GM18873 (cell line): ENCODE measurements around the gene HMGXB3.

ENCODE experiments used
- ATAC-seq: cut with Tn5 transposase; IDR thresholded peaks from one replicate; pipeline ENCODE4 v1.9.1; 2021; ENCODE audit warnings: mild to moderate bottlenecking, moderate library complexity, moderate number of reproducible peaks; ENCODE audit not compliant: unreplicated experiment, low FRiP score

The HMGXB3 gene

DNA sequence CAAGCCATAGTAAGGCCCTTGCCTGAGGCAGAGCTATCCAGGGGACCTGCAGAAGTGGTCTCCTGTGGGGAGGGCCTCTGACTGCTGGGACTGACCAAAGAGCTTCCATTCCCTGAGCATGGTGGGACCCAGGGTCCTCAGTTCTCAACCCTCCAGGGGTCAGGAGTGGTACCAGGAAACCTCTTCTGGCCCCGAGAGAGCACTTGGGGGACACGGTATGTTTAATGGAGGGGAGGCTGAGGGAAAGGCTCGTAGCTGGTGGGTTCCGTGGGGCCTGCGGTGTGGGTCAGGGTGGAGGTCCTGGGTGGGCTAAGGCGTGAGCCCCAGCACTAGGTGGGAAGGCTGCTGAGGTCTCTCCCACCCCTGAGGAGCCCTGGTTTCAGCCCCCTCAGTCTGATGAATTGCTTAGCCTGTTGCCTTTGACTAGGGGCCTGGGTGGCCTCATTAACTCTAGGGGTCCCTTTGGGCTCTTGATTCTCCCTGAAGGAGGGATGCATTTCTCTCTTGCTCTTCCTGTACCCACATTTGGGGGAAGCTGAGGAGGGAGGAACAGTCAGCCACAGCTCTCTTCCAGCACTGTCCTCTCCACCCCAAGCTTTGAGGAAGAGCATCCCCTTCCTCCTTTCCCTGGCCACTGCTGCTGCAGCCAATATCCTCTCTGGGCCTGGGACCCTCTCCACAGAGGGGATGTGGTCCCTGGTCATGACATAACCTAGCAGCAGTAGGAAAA, 51.9 kb downstream of the HMGXB3 start:
- no peak for ATAC-seq

DNA sequence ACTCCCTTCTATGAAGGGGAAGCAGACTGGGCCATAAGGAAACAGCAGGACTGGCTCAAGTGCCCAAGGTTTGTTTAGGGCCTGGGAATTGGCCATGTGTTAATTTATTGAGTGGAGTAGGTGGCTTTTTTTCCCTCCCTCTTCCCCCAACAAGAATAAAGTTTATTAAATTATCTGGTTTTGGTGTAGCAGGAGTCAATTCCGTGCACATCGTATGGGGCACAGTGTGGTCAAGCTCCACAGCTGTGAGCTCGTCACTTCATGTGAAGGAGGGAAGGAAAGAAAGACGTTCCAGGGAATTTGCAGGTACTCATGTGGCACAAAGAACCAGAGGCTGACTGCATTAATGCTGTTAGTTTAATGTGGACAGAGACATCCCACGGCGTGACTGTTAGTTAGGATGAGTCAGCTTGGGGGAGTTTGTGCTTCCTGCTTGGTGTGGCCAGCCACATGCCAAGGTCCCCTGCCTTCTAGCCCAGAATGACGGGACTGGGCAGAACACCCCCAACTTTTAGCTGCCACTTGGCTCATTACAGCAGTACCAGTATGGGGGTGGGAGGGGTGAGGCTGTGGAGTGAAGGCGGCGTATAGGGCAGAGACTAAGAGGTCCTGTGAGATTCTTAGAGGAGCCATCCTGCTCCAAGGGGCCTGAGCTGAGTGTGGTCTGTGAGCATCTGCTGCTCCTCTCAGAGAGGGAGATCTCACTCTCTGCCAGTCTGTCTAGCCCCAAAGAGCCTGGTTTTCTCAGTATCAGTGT, 52.6 kb downstream of the HMGXB3 start:
- no peak for ATAC-seq

DNA sequence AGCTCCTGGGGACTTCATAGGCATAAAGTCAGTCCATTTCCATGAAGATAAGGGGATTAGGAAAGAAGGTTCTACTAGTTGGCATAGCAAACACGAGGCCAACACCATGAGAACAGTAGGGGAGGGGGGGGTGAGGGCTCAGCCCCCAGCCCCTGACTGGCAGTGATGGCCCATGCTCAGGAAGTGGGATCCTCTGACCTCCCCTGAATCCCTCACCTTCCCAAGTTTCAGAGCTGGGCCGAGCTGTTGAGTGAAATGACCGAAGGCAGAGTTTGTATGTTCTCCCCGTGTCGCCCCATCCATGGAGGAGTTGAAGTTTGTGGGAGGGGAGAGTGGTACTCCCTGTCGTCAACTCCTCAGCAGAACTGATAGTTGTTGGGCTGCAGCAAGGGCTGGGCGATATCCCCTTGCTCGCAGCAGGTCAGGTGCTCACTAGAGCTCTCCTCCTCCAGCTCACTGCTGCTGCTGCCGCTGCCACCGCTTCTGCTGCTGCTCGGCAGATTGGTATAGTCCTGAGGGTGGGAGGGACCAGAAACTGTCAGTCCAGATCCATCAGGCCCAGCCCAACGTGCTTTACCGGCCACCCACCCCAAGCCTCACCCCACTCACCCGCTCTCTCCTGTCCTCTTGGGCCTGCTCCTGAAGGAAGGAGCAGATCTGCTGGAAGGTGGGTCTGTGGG, 53.3 kb downstream of the HMGXB3 start:
- ATAC-seq = no peak

DNA sequence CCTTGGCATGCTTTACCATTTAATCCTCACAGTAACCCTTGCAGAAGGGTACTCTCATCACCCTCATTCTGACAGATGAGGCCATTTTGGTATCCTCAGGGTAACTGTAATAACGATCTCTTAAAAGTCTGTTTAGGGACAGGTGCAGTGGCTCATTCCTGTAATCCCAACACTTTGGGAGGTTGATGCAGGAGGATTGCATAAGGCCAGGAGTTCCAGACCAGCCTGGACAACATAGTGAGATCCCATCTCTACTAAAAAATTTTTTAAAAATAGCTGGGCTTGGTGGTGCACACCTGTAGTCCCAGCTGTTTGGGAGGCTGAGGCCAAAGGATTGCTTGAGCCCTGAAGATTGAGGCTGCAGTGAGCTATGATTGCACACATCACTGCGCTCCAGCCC, 54.0 kb downstream of the HMGXB3 start:
- no peak for ATAC-seq

DNA sequence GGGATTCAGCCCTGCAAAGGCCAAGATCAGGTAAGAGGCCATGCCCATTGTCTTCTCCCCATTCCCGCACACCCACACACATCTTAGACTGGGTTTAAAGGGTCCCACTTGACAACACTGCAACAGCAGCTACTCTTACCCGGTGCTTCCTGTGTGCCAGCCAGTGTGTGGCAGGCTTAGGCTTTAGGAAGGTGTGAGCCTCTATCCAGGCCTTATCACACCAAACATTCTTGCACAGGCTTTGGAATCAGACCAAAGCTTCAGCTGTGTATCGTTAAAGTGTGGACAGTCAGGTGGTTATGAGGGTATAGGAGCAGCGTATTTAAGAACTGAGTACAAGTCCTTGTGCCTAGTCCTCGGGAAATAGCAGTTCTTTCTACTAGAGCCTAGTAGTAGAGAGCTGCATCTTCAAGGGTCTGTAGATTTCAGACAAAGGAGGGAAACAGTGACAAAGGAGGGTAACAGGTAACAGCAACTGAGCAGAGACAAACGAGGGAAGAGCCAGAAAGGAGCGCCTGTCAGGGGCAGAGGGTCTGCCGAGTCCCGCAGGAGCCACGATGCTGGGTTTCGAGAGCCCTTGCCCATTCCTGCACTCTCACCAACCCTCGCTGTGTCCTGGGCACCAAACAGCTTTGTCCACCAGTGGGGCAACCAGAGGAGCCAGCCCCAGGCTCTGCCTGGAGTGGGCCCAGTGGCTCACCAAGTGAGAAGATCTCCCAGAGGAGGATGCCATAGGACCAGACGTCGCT, 55.0 kb downstream of the HMGXB3 start:
- no peak for ATAC-seq

DNA sequence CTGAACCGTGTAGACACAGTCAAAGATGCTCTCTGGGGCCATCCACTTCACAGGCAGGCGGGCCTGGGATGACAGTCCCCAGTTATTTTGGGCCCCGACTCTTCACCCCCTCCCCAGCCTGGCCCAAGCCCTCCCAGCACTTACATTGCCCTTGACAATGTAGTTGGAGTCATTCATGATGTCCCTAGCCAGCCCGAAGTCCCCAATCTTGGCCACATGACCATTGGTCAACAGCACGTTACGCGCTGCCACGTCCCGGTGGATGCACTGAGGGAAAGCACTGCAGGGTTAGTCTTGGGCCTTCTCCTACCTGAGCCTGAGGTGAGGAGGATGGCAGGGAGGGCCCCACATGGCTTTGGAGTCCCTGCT, 55.5 kb downstream of the HMGXB3 start:
- no peak for ATAC-seq

DNA sequence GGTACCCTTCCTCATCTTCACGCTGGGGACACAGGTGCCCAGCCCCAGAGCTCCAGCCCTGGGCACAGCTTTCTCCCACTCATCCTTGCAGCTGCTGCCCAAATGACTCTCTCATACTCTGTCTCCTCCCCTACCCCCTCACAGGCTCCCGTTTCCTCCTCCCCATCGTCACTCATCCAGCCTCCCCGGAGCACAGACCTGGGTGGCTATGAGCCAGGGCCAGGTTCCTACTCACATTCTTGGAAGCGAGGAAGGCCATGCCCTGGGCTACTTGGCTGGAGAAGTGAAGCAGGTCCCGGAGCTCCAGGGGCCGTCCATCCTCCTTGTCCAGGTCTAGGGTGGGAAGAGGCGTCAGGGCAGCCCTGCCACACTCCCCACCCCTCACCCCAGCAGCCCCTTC, 56.5 kb downstream of the HMGXB3 start:
- ATAC-seq = no peak

DNA sequence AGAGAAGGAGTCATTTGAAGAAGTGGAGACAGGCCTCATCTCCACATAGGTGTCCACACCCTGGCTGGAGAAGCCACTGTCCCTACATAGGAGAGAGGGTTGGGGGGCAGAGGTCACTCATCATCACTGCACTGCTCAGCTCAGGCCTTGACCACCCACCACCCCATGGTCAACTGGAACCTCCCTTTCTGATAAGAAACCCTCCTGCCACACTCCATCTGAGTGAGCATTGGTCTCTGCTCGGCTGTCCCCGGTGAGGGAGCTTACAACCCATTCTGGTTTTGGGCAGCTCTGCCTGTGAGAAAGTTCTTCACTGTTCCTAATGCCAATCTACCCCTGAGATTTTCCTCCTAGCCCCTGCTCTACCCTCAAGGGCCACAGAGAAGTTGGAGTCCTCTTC, 57.0 kb downstream of the HMGXB3 start:
- ATAC-seq = no peak

DNA sequence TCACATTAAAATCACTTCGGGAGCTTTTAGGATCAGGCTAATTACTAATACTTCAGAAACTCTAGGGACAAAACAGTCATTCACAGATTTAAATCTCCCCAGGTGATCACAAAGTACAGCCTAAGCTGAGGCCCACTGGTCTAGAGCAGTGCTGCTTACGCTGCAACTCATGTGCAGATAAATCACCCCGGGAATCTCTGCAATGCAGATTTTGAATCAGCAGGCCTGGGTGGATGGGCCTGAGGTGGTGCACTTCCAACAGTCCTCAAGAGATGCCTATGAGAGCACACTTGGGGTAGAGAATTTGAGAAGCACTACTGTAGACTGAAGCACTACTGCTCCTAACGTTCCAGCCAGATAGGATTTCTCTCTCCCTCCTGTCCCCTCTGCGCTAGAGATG, 57.5 kb downstream of the HMGXB3 start:
- no peak for ATAC-seq

DNA sequence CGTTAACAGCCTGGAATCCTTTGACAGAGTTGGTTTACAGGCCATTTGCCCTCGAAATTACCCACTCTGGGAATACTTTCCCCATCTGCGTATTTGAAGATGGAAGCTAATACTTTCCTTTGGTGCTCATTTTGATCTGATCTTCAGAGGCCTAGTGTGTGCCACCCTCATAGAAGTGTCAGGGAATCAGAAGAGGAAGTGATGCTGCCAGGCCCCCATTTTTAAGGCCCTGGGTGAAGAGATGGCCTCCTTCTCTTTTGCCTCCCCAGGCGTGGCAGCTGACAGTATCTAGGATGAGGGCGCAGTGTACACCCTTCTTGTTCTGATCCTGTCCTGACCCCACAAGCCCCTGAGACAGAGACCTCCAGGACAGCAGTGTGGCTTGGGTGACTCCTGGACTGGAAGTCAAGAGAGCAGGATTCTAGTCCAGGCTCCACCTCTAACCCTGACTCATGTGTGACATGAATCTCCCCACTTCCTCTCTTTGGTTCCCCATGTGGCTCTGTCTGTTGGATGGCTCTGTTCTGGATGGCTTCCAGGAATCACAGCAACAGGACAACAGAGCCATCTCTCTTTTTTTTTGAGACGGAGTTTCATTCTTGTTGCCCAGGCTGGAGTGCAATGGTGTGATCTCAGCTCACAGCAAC, 58.1 kb downstream of the HMGXB3 start:
- ATAC-seq = no peak

DNA sequence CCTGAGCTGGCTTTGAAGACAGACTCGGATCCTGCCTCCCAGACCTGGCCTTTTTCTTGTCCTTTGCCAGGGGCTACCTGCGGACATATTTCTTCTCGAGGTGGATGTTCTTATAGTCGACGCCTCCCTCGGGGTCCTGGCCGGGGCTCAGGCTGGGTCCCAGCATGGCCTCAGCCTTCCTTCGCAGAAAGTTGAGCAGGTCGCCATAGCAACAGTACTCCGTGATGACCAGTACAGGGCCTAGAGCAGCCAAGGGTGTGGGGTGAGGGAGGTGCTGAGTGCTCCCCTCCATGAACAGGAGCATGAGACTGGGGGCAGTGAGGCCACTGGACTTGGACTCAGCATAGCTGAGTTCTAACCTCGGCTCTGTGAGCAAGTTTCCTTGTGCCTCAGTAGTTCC, 59.1 kb downstream of the HMGXB3 start:
- ATAC-seq = no peak

DNA sequence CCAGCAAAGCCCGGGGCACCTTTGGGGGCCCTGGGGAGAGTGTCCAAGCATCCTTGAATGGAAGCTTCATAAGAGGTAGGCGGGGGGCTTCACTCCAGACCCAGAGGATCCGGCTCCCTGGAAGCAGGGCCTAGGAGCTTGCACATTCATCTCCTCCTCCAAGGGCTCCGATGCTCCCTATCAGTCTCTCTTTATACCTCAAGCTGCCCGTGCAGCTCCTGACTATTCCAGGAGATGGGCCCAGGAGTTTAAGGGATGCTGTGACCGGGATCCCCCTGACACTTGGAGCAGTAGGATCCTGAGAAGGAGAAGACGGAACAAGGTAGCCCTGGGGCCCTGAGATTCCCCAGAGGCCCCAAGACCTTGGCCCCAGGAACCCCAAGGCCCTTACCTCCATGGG, 59.9 kb downstream of the HMGXB3 start:
- no peak for ATAC-seq

DNA sequence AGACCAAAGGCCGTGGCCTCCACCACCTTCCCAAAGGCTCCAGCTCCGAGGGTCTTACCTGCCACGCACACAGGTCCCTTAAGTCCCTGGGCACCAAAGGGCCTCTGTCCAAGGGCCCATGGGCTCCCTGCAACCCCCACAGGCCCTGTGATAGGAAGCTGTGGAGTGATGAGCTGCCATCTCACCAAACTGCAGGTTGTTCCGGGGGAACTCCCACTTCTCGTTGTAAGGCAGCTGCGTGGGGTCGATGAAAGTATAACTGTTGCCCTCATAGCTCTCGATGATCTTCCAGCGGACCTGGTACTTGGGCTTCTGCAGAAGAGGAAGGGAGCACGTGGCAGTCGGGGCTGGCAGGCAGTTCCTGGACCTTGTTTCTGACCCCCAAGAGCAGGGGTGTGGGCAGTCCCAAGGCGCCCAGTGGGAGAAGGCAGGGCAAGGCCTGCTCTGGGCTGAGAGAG, 61.0 kb downstream of the HMGXB3 start:
- no peak for ATAC-seq

DNA sequence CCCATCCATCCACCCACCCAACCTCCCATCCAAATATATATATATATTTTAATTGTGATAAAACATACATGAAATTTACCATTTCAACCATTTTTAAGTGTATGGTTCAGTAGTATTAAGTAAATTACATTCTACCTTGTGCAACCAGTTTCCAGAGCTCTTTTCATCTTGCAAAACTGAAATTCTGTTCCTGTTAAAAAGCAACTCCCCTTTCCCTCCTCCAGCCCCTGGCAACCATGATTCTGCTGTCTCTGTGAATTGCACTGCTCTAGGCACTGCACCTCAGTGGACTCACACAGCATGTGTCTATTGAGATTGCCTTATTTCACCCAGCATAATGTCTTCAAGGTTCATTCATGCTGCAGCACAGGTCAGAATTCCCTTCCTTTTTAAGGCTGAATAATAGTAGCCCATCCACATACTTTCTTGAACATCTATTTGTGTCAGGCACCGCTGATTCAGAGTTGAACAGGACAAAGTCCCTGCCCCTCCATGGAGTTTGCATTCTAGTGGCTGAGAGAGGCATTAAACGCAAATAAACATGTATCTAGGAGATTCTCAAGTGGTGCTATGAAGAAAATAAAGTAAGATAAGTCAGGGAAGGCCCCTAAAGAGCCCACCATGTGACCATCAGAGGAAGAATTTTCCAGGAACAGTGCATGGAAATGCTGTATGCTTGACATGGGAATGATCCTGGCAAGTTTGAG, 61.8 kb downstream of the HMGXB3 start:
- no peak for ATAC-seq

DNA sequence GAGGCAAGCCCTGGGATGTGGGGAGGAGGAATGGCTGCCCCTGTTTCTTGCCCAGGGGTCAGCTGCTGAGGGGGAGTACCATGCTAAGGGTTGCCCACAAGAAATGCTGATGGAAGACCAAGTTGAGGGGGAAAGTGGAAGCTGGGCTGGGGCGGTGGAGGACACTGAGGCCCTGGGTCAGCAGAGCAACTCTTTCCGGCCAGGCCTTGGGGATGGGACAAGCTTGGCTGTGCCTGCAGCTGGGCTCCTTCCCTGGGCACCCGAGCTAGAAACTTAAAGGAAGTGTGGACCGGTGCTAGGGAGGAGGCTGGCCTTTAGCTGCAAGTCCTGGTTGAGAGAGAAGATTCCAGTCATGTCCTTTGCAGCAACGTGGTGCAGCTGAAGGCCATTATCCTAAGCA, 63.1 kb downstream of the HMGXB3 start:
- ATAC-seq = no peak

DNA sequence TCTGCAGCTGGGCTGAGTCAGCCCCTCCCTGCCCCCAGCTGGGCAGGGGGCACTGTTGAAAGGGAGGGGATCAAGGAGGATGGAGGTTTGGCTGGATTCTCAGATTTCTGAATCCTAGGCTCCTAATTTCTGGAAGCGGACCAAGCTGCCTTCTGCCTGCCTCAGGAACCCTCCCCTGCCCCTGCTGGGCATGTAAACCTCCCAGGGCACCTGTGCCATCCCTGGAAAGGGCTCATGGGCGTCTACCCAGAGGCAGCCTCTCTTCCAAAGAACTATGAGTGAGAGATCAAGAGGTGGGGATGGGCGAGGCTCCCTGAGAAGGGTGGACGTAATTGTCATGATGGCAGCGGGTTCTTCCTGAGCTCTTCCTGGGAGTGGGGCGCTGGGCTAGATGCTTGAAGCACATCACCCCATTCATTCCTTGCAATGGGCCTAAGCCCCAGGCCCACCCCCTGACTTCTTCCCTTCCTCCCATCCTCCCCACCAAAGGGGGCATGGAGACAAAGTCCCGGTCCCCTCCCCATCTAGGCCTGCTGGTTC, 64.2 kb downstream of the HMGXB3 start:
- ATAC-seq = no peak

DNA sequence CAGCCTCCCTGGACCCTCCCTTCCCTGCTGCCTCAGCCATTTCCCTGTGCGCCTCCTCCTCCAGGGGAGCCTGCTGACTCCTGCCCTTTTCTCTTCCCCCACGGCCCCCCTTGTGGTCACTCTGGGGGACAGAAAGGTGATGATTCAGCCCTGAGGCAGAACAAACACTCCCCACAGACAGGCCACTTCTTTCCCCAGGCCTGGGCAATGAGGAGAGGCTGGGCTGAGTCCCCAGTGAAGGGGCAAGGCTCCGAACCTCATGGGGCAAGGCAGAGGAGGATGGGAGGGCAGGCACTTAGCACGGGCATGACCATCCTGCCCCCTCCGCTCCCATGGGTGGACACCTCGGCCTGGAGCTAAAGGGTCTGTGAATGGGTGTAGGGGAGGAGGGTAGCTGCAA, 64.8 kb downstream of the HMGXB3 start:
- no peak for ATAC-seq

DNA sequence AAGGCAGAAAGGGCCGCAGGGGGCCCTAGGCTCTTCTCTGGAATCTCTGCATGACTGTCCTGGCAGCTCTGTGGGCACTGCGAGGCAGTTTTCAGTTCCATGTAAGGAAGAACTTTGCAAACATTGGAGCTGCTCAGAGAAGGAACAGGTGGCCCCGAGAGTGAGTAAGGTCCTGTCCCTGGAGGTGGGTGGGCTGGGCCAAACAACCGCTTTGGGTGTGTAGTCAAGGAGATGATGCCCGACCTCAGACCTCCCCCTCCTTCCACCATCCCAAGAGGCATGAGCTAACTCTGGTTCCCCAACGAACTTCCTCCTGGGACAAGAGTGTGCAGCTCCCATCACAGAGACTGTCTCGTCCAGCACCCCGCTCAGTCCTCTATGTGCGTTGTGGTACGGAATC, 65.3 kb downstream of the HMGXB3 start:
- no peak for ATAC-seq

DNA sequence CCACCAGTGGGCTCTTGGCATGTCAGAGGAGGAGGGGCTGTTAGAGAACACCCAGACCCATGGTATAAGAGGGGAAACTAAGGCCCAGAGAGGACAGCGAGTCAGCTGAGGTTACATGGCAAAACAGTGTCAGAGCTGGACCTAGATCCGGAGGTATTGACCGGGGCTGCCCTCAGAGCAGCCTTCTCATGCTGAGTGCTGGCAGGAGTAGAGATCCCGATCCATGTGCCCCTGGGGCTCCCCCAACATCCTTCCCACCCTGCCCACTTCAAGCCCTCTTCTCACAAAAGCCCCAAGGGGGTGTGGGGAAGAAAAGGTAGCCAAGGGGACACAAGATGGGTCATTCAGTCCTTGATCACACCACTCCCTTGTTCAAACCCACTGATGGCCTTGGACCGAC, 65.9 kb downstream of the HMGXB3 start:
- ATAC-seq = no peak
